ENCODE results near the gene POGLUT2.

POGLUT2 gene

GRCh38 chr13:102763741-102764140 is 35.0 kb downstream of the POGLUT2 start:
- DNase-seq, result no peak

GRCh38 chr13:102761071-102761470 is 37.7 kb downstream of the POGLUT2 start:
- DNase-seq, result no peak

GRCh38 chr13:102758842-102759241 is 39.9 kb downstream of the POGLUT2 start:
- no peak for DNase-seq

GRCh38 chr13:102757006-102757405 is 41.8 kb downstream of the POGLUT2 start:
- DNase-seq, result no peak

- DNase-seq, result no peak
Measured at GRCh38 chr13:102751886-102752285, 46.9 kb downstream of the POGLUT2 start.

GRCh38 chr13:102742506-102742905 is 56.3 kb downstream of the POGLUT2 start:
- no peak for DNase-seq

GRCh38 chr13:102742101-102742500 is 56.7 kb downstream of the POGLUT2 start:
- no peak for DNase-seq

Data from MV-4-11 (cell line).